GM18520 (cell line): Measurements from ENCODE around the gene LDHAL6A.
"Not testable (repeated sequence)": the region's sequence is repeated elsewhere in the genome, so short reads cannot be mapped to it uniquely, and the experiment has no call there.

ENCODE experiments used
- ATAC-seq: cut with Tn5 transposase; IDR thresholded peaks from one replicate; pipeline ENCODE4 v1.9.1; 2021; ENCODE audit not compliant: unreplicated experiment

LDHAL6A gene

DNA sequence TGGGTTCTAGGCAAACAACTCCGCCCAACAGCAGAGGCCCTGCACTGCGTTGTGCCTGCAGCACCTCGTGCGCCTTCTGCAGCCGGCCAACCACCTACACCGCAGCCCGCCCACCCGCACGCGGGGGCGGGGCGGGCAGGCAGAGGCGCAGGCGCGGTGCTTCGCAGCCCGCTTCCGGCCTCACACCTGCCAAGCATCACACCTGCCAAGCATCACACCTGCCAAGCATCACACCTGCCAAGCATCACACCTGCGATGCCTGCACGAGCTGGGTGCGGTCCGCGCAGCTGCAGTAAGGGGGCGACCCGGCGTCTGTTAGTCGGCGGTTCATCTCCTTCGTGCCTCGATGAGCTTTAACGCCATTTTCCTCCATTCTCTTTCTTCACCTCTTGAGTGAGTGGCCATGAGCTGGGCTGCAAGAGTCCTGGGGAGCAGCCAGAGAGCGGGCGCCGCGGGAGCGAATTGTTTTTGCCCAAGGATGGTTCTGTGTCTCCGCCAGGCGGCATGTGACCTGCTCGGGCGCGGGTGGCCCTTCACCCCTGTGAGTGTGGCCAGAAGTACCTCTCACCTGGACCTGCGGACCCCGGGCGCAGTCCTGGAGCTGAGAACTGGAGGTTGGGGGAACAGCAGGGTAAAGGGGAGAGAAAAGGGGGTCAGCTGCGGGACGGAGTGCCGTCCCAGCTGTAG lies at the start of gene LDHAL6A:
TSS of gene LDHAL6A (plus strand) at position 171 of the 687 bp plus-strand sequence. CDS start 825 bp downstream, outside the sequence.
- ATAC-seq = no peak

DNA sequence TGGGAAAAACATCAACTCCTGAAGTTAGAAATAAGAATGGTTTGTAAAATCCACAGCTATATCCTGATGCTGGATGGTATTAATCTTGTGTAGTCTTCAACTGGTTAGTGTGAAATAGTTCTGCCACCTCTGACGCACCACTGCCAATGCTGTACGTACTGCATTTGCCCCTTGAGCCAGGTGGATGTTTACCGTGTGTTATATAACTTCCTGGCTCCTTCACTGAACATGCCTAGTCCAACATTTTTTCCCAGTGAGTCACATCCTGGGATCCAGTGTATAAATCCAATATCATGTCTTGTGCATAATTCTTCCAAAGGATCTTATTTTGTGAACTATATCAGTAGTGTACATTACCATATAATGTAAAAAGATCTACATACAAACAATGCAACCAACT lies 48.3 kb upstream of the LDHAL6A start:
- ATAC-seq = not testable (repeated sequence)

GRCh38 chr11:18408558-18409291 lies 46.9 kb upstream of the LDHAL6A start:
- ATAC-seq = no peak

- no peak for ATAC-seq
Measured at GRCh38 chr11:18416459-18416858, 39.2 kb upstream of the LDHAL6A start.

- ATAC-seq = no peak
Measured at GRCh38 chr11:18419040-18419439, 36.6 kb upstream of the LDHAL6A start.

GRCh38 chr11:18420067-18420466 lies 35.6 kb upstream of the LDHAL6A start:
- ATAC-seq = no peak

DNA sequence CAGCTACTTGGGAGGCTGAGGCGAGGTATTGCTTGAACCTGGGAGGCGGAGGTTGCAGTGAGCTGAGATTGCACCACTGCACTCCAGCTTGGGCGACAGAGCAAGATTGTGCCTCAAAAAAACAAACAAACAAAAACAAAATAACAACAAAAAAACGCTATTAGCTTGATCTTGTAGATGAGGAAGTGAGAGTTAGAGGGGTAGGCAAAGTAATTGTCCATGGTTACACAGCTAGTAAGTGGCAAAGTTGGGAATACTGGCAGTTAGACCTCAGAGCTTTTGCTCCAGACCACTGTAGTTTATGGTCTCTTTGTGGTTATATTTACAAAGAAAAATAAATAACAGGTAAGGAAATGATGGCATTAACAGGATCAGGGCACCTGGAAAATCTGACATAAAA lies 28.4 kb upstream of the LDHAL6A start:
- ATAC-seq = no peak

DNA sequence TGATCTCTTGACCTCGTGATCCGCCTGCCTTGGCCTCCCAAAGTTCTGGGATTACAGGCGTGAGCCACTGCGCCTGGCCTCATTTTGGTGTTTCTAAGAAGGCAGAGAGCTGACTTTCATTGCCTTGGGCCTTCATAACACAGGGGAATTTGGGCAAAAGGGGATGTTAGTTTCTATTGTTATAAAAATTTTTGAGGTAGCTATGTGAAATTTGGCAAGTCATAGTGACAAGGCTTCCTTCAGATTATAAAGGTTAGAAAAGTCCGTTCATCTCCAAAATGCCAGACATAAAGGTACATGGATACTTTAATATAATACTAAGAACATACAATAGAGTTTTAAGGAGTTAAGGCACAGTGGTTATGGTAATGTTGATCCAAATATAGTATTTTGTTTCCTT lies 26.3 kb upstream of the LDHAL6A start:
- no peak for ATAC-seq

- ATAC-seq = no peak
Measured at GRCh38 chr11:18438691-18439090, 17.0 kb upstream of the LDHAL6A start.

DNA sequence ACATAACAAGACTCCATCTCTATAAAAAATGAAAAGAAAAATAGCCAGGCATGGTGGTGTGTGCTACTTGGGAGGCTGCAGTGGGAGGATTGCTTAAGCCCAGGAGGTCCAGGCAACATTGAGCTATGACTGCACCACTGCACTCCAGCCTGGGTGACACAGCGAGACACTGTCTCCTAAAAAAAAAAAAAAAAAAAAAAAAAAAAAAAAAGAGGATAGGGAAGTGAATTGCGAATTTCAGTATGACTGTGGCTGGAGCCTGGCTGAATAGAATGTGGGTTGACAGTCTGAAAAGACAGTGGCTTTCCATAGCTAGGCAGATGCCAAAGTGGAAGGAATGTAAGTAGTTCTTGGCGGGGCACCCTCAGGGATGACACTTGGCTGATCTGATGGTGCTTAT lies 6.4 kb upstream of the LDHAL6A start:
- no peak for ATAC-seq

GRCh38 chr11:18452927-18453326 lies 2.7 kb upstream of the LDHAL6A start:
- ATAC-seq = no peak

- no peak for ATAC-seq
Measured at GRCh38 chr11:18457450-18457849, 1.8 kb downstream of the LDHAL6A start.

DNA sequence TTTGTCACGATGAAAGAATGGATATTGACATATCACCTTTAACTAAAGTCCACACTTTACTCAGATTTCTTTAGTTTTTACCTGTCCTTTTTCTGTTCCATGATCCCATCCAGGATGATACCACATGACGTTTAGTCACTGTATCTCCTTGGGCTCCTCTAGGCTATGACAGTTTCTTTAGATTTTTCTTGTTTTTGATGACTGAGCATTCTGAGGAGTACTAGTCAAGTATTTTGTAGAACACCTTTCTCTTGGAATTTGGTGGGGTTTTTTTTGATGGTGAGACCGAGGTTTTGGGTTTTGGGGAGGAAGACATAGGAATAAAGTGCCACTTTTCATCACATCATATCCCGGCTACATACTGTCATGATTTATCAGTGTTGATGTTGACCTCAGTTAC lies 4.0 kb downstream of the LDHAL6A start:
- no peak for ATAC-seq

GRCh38 chr11:18461909-18462308 lies 6.3 kb downstream of the LDHAL6A start:
- ATAC-seq = no peak

DNA sequence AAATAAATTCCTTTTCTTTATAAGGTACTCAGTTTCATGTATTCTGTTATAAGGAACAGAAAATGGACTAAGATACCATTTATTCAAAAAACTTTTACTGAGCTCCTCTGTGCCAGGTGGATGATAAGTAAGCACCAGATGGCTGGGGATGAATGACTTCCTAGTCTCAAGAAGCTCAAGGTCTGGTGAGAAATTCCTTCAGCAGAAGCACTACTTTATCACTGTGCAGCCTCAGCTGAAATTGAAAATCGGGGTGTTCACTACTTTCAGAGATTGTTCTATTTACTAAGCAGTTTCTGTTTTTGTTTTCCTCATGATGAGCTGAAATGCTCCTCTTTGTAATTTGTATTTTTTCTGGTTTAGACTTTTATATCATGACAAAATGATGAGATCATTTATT lies 7.8 kb downstream of the LDHAL6A start:
- no peak for ATAC-seq

- ATAC-seq = no peak
Measured at GRCh38 chr11:18466402-18466801, 10.7 kb downstream of the LDHAL6A start.

GRCh38 chr11:18468059-18468458 lies 12.4 kb downstream of the LDHAL6A start:
- no peak for ATAC-seq

GRCh38 chr11:18468961-18469360 lies 13.3 kb downstream of the LDHAL6A start:
- no peak for ATAC-seq

DNA sequence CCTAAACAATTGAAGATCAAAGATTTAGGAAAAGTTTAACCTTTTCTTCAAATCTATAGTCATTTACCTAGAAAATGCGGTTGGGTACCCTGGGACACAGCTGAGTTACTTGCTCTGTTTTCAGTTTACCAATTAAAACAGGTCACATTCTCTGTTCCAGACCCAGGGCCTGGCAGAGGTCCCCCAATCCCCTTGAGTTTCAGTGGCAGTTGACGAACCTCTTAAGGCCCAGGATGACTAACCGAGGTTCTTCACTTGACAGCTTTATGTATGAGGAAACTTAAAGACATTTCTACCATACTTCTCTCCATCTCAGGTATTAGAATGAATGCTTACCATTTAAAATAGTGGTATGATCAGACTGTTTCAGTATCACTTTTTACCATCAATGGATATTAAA lies 16.3 kb downstream of the LDHAL6A start:
- ATAC-seq = no peak

DNA sequence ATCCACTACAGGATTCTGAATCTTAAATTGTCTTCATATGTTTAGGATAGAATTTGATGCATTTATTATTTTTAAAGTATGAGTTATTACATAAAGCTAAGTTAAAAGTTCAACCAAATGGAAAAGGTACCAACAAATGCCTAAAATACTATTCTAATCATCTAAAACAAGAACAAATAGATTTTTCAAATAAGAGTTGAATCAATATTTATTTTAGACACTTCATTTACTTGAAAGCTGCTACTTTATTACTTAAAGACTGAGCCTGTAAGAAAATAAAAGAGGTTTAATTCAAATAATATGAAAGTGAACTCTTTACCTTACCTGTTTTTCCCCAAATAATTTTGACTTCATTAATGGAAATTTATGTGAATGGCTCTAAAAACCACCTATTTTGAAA lies 16.9 kb downstream of the LDHAL6A start:
- no peak for ATAC-seq

DNA sequence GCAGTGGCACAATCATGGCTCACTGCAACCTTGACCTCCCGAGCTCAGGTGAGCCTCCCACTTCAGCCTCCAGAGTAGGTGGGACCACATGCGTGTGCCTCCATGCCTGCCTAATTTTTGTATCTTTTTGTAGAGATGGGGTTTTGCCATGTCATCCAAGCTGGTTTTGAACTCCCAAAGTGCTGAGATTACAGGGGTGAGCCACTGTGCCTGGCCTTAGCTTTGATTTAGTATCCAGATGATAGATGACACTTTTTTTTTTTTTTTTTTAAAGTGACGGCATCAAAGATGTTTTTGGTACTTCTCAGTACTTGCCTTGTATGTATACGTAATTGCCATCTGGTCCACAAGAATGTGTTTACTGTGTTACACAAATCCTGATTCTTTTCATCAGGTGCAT lies 23.4 kb downstream of the LDHAL6A start:
- ATAC-seq = no peak

GRCh38 chr11:18485913-18486528 lies 30.4 kb downstream of the LDHAL6A start:
- no peak for ATAC-seq
